Posterior cingulate gyrus (tissue), 11 donors: ENCODE measurements around the gene KLHL29.
A peak's percentile ranks its signal among the peaks of the same experiment; 100 is the strongest.

Experiments used
- DNase-seq, 10 donors: peaks; one replicate each; pipeline versions ENCODE4 v3.0.0 to v3.0.0-alpha.2; 2020 to 2021; ENCODE audit warnings: mixed read lengths in 3 of 10
- intact Hi-C: fragments of 100-400 bp; cut with DNase I; formaldehyde crosslinking; loops from one replicate; pipeline ENCODE4 v1.15.1; 2023

KLHL29 gene

DNA sequence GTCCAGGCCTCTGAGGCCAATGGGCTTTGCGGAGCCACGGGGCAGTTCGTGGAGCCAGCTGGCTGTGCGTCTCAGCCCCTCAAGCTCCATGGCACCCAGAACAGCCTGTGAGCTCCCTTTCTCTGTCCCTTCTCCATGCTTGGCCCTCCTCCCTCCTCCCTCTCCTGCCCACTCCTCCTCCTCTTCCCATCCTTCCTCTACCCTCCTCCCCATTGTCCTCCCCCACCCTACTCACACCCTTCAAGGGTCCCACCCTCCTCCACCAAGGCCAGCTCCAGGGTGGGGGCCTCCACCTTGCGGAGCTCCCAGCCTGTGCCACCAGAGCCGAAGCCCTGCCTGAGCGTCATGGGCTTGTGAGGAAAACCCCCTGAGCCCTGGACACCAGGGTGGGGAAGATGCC, 273.0 kb downstream of the KLHL29 start:
- intact Hi-C loops: no loop called here
- no peak for DNase-seq

- peak in 3 of 10 donors; percentile 23 to 91 (median 79) for DNase-seq
- intact Hi-C loops: no loop called here
Measured at GRCh38 chr2:23658466-23658942, 273.5 kb downstream of the KLHL29 start.

- intact Hi-C loops: no loop called here
- DNase-seq: peak in 1 of 10 donors; percentile 67
Measured at GRCh38 chr2:23659328-23659727, 274.3 kb downstream of the KLHL29 start.

- intact Hi-C loops: no loop called here
- peak in 1 of 10 donors; percentile 26 for DNase-seq
Measured at GRCh38 chr2:23659773-23660172, 274.8 kb downstream of the KLHL29 start.

DNA sequence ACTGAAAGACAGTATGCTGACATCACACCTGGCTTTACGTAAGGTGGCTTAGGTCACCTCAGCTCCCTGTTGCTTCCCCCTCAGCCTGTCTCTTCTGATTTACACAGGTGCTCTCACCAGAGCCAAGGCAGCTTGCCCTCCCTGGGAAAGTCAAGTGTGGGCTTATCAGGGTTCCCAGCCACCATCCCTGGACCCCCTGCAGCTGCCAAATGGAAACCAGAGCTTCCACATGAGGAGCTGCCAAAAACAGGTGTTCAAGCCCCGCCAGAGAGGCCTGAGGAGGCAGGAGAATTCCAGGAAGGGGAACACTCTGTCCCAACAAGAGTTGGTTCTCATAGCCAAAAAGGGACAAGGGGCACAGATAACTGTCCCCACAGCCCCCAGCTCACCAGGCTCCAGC, 275.3 kb downstream of the KLHL29 start:
- intact Hi-C loops: no loop called here
- peak in 2 of 10 donors; percentile 35 to 43 for DNase-seq

GRCh38 chr2:23661276-23662050, 276.5 kb downstream of the KLHL29 start:
- DNase-seq: peak in 2 of 10 donors; percentile 58 to 76
- intact Hi-C loops: no loop called here

DNA sequence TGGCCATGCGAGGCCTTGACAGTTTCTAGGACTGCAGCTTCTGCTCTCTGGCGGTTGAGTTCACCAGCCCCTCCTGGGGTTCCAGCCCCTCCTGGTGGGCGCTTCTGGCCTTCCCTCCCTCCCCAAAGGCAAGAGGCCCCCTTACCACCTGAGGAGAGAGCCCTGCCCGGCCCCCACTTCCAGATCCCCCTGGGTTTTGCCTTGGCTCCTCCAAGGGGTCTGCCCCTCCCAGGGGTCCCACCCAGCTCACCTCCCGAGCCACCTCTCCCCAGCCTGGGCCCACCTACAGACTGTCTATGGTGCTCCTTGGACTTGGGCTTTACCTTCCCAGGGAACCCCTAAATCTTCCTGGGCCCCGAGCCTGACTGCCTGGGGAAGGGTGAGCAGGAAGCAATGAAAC, 277.5 kb downstream of the KLHL29 start:
- intact Hi-C loops: no loop called here
- peak in 2 of 10 donors; percentile 63 to 70 for DNase-seq

GRCh38 chr2:23662941-23663920, 278.3 kb downstream of the KLHL29 start:
- intact Hi-C loops: no loop called here
- peak in 5 of 10 donors; percentile 39 to 90 (median 80) for DNase-seq

DNA sequence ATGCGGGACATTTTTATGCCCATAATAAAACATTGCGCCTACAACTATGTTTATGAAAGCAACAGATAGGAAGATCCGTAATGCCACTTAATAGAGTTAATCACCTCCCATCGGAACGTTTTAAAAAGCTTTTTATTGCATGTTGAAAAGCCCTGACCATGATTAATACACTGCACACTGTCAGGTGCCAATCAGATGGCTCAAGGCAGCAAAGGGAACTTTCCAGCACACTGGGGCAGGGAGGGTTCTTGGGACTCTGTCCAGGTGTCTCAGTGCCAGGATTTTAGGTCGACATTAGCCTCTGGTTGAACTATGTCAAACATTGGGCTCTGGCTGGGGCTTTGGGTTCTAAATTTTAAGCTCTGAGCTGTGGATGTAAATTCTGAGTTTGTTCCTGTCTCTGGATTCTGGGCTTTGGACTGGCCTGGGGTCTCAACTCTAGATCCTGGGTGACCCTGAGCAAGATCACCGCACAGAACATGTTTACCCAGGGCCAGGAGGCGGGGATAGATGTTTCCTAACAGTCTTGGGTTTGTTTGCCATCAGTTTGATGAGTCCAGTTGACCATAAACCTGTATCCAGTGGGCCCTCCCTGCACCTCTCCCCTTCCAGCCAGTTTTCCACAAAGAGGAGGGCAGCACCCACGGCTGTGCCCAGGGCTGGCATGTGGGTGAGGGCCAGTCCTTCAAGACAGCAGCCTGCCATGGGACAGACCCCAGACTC, 279.2 kb downstream of the KLHL29 start:
- intact Hi-C loops: no loop called here
- DNase-seq: no peak

DNA sequence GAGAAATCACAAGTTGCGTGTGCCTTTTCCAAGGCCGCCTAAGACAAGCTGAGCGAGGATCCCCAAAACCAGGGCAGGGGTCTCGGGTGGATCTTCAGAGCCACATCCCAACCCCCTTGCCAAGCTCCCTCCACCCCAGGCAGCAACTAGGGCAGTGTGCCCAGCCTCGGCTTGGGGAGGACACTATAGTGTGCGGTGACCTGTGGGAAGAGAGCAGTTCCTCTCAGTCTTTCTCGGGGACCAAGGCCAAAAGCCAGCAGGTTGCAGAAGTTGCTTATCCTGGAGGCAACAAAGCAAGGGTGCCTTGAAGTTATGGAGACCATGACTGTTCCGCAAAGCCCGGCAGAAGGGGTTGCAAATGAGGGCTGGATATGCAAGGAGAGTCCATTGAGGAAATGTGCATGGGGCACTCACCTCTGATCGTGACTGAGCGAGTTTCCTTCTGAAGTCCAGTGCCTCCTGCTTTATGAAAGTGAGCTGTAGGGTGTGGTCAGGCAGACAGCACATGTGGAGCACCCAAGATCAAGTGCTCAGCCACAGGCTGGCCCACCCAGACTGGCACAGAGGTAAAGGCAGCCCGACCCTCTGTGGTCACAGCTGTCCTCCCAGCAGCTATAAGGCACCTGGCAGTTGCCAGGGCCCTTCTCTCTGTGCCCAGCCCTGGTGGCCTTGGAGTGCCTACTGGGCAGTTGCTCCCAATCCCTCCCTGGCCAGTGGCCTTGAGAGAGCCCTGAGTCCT, 281.4 kb downstream of the KLHL29 start:
- intact Hi-C loops: no loop called here
- no peak for DNase-seq

GRCh38 chr2:23666980-23667357, 282.0 kb downstream of the KLHL29 start:
- intact Hi-C loops: no loop called here
- no peak for DNase-seq

DNA sequence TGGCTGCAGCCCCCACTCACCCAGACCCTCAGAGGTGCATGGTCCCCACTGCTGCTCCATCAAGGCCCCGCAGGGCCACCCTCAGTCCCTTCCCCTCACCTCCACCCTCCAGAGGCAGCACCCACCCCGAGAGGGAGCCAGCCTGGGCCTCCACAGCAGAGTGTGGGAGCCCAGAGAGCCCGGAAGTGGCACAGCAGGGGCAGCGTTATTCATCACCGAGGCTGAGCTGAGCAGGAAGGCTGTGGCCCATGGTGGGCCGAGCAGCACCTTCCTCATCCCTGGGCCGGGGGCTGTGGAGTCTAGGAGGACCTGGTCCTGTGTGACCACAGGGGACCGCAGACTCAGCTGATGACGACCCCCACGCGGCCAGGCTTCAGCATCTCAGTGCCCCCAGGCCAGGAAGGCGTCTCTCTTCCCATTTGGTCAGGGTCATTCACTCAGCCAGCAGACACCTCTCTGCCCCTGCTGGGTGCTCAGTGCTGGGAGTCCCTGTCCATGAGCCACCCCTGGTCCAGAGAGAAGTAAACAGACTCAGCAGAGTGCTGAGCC, 283.9 kb downstream of the KLHL29 start:
- no peak for DNase-seq
- intact Hi-C loops: no loop called here

DNA sequence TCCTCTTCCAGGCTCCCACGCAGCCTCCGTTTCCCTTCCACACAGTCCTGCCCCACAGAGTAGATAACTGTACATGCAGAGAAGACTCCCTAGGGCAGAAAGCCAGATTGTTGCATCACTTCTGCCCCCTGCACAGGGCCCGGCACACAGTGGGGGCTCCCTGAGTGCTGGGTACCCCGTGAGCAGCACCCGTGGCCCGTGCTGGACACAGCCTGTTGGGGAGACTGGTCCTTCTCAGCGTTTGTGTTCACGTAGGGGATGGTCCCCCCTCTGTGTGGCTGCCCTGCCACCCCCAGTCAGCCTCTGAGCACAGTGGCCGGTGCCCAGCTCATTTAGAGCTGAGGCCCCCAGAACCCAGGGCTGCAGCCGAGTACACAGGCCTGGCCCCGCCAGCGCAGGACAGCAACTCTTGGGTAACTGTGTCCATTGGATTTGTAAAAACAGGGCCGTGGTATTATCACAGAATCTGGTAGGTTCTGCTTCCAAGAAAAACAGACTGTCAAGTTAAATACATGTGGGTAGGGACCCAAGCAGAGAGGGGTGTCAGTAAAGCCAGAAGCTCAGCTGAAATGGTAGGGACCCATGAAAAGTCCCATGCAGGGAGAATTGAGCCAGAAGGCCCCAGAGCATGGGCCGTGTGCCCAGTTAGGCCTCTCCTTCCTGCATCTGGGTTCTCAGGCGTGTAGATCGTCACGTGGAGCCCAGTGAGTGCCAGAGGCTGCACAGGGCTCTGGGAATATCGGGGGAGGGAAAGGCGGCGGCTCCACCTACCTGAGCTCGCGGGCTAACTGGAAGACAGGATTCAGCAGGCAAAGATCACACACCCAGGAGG, 284.6 kb downstream of the KLHL29 start:
- intact Hi-C loops: no loop called here
- no peak for DNase-seq

- intact Hi-C loops: no loop called here
- no peak for DNase-seq
Measured at GRCh38 chr2:23670245-23670592, 285.2 kb downstream of the KLHL29 start.

DNA sequence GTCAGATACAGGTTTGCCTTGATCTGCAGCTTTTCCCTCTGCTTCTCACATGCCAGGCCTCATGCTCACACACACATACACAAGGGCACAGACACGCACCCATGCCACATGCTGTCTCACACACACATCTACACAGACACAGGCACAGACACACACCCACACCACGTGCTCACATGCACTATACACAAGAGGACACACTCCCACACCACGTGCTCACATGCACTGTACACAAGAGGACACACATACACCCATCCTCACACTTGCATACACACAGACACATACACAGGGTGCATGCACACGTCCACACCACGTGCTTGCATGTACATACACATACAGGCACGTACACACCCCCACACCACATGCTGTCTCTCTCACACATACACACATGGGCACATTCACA, 288.1 kb downstream of the KLHL29 start:
- no peak for DNase-seq
- intact Hi-C loops: no loop called here

- no peak for DNase-seq
- intact Hi-C loops: no loop called here
Measured at GRCh38 chr2:23673830-23674679, 289.1 kb downstream of the KLHL29 start.

DNA sequence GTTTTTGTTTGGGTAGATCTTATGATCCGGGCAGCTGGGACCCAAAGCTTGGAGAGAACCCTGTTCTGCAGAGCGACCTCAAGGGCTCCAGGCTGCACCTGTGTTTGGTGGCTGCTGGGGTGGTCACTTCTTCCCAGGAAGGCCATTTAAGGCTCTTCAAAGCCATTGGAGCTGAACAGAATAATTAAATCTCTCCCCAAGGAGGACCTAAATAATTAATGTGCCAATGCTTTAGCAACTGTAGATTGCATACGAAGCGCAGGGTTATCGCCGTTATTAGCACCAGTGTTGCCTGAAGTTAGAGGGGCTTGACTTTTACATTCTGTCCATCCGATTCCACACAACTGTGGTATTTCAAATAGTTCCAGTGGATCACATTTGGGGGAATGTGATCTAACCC, 290.5 kb downstream of the KLHL29 start:
- no peak for DNase-seq
- intact Hi-C loops: no loop called here

- intact Hi-C loops: no loop called here
- DNase-seq: no peak
Measured at GRCh38 chr2:23677836-23678235, 292.9 kb downstream of the KLHL29 start.
